Spleen (tissue), 7 donors: ENCODE results near the gene MTX3.

ENCODE experiments used
- CTCF ChIP-seq, 11 experiments: fragments of 200-600 bp in 7 of 11; fragments of 450-650 bp in 4 of 11; sonication (generic) in 4 of 11; IDR thresholded peaks in 8 of 11; conservative IDR thresholded peaks in 3 of 11; 1 replicate in 7 of 11; 2 replicates in 4 of 11; pipeline versions ENCODE4 v1.4.0 to v1.8.0; 2016 to 2021; ENCODE audit warnings: antibody characterized with exemption in 11 of 11, inconsistent platforms in 4 of 11, mild to moderate bottlenecking in 1 of 11
- POLR2A ChIP-seq, 3 donors: fragments of 450-650 bp; IDR thresholded peaks; one replicate each; pipeline ENCODE4 v1.5.1; 2017; ENCODE audit warnings: antibody characterized with exemption in 3 of 3, mild to moderate bottlenecking in 1 of 3
- POLR2AphosphoS5 ChIP-seq, 3 donors: sonication (generic); formaldehyde crosslinking; IDR thresholded peaks; one replicate each; pipeline ENCODE4 v1.5.1; 2017; ENCODE audit warnings: antibody characterized with exemption in 3 of 3
- donor health status: DM: no; HTN: no; CAD: no; lungs with moderate emphysema.
- donor health status: DM: no; HTN: no; CAD: no.
- donor health status: DM: no; HTN: no; CAD: no.

DNA sequence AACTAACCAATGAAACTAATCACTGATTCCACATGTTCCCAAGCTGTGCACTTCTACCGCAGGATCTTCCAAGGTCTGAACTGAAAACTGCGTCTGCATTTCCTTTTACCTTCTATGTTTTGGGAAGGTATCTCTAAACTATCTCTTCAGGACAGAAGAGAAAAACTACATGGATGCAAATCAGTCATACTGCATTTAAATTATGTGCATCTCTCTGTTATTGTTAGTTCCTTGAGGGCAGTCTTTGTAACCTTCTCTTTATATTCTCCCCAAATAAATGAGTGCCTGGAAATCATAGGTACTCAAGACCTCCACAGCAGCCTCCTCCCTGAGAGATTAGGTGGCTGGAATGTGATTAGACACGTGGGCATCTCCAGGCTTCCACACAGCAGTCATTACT, 17.1 kb downstream of the MTX3 start:
- no peak for TF ChIP-seq CTCF (IDR thresholded peaks at IDR 0.05 in 8 of 11, conservative IDR thresholded peaks at IDR 0.05 in 3 of 11)
- TF ChIP-seq POLR2AphosphoS5 (IDR thresholded peaks at IDR 0.05), result no peak
- TF ChIP-seq POLR2A (IDR thresholded peaks at IDR 0.05), result no peak
